ENCODE results near the gene ATRNL1. TPM values are rescaled to one million over a fixed set of nuclear protein-coding genes. Genes with fewer than 3 reads are reported as not detected.

The ATRNL1 gene
- total and polyA plus RNA-seq, 10 donors: 0.29 to 6.3 (median 2.2) TPM

GRCh38 chr10:115965376-115965775 is 872.2 kb downstream of the ATRNL1 start:
- Histone ChIP-seq H3K9me3 (peaks cover 0 to 10% (median 0%) of the 10 kb centered on the region in 8 donors), H3K36me3 (no peaks in the 10 kb centered on the region), H3K27ac (no peak overlapping the region), H3K4me3 (no peak overlapping the region), H3K27me3 (replicated peaks in 1 of 7) (no peaks in the 10 kb centered on the region), H3K4me1 (no peaks in the 10 kb centered on the region)
- TF ChIP-seq POLR2A (IDR thresholded peaks at IDR 0.05) (no peak), POLR2AphosphoS5 (IDR thresholded peaks at IDR 0.05) (no peak), CTCF (IDR thresholded peaks at IDR 0.05 in 8 of 11, conservative IDR thresholded peaks at IDR 0.05 in 3 of 11) (no peak)
- intact Hi-C loops (cut with DNase I; ENCODE audit: low total_unique reads): no loop called here
- no peak for DNase-seq
- 47 to 60% (median 54%) methylated on average over 7 of the region's 7 CpGs for WGBS, 5 donors

- WGBS, 5 donors: 85 to 100% (median 93%) methylated on average over 3 of the region's 3 CpGs
- no peak overlapping the region for H3K27ac ChIP-seq
- intact Hi-C loops (cut with DNase I; ENCODE audit: low total_unique reads): no loop called here
These were observed 875.1 kb downstream of the ATRNL1 start for GRCh38 chr10:115968236-115968635.

GRCh38 chr10:115969591-115969990 is 876.4 kb downstream of the ATRNL1 start:
- Histone ChIP-seq H3K4me3 (no peak overlapping the region), H3K9me3 (peaks cover 0 to 6% (median 0%) of the 10 kb centered on the region in 8 donors), H3K27me3 (replicated peaks in 1 of 7) (no peaks in the 10 kb centered on the region), H3K4me1 (no peaks in the 10 kb centered on the region), H3K36me3 (no peaks in the 10 kb centered on the region), H3K27ac (no peak overlapping the region)
- WGBS, 5 donors: 67 to 82% (median 79%) methylated on average over 11 of the region's 11 CpGs
- intact Hi-C loops (cut with DNase I; ENCODE audit: low total_unique reads): no loop called here
- no peak for DNase-seq
- TF ChIP-seq CTCF (IDR thresholded peaks at IDR 0.05 in 8 of 11, conservative IDR thresholded peaks at IDR 0.05 in 3 of 11) (no peak), POLR2A (IDR thresholded peaks at IDR 0.05) (no peak)

More at GRCh38 chr10:115968236-115968635, 875.1 kb downstream of the ATRNL1 start:
- H3K36me3 ChIP-seq: no peaks in the 10 kb centered on the region
- no peaks in the 10 kb centered on the region for H3K4me1 ChIP-seq
- no peak for DNase-seq
- TF ChIP-seq POLR2AphosphoS5 (IDR thresholded peaks at IDR 0.05): no peak
- no peak for TF ChIP-seq CTCF (IDR thresholded peaks at IDR 0.05 in 8 of 11, conservative IDR thresholded peaks at IDR 0.05 in 3 of 11)
- no peak for TF ChIP-seq POLR2A (IDR thresholded peaks at IDR 0.05)
- H3K9me3 ChIP-seq: peaks cover 0 to 9% (median 0%) of the 10 kb centered on the region in 8 donors
- no peak overlapping the region for H3K4me3 ChIP-seq
- no peaks in the 10 kb centered on the region for H3K27me3 ChIP-seq (replicated peaks in 1 of 7)

- WGBS, 5 donors: 86 to 91% (median 89%) methylated on average over 6 of the region's 6 CpGs
- no peak for DNase-seq
- H3K4me3 ChIP-seq: no peak overlapping the region
- H3K27me3 ChIP-seq (replicated peaks in 1 of 7): no peaks in the 10 kb centered on the region
- TF ChIP-seq POLR2A (IDR thresholded peaks at IDR 0.05): no peak
- no peak for TF ChIP-seq CTCF (IDR thresholded peaks at IDR 0.05 in 8 of 11, conservative IDR thresholded peaks at IDR 0.05 in 3 of 11)
- TF ChIP-seq POLR2AphosphoS5 (IDR thresholded peaks at IDR 0.05): no peak
- intact Hi-C loops (cut with DNase I; ENCODE audit: low total_unique reads): no loop called here
- no peaks in the 10 kb centered on the region for H3K9me3 ChIP-seq
- H3K36me3 ChIP-seq: no peaks in the 10 kb centered on the region
- H3K27ac ChIP-seq: no peak overlapping the region
- H3K4me1 ChIP-seq: no peaks in the 10 kb centered on the region
These were observed 878.8 kb downstream of the ATRNL1 start for GRCh38 chr10:115971921-115972320.
